Measurements from ENCODE around the gene GAB1.

Gene GAB1

DNA sequence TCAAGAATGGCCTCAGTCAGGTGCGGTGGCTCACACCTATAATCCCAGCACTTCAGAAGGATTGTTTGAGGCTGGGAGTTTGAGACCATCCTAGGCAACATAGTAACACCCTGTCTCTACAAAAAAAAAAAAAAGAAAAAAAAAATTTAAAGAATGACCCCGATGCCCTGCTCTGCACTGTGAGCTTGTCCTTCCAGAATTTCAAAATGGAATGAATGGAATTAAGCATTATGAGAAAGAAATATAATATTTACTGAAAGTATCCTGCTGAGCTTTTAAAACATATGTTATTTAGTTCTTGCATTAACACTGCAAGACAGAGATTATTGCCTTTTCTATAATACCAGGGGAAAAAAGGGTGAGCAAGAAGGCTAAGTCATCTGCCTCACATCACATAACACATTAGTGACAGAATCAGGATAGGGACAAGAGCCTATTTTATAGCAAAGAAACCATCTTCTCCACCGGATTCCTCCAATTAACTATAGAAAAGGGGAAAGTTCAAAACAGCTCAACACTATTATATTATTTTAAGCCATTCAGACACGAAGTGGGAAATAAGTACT, 41.9 kb upstream of the GAB1 start:
- no peak for DNase-seq (ENCODE audit: extremely low read depth, low read depth)
- TF ChIP-seq, protein P1, sequence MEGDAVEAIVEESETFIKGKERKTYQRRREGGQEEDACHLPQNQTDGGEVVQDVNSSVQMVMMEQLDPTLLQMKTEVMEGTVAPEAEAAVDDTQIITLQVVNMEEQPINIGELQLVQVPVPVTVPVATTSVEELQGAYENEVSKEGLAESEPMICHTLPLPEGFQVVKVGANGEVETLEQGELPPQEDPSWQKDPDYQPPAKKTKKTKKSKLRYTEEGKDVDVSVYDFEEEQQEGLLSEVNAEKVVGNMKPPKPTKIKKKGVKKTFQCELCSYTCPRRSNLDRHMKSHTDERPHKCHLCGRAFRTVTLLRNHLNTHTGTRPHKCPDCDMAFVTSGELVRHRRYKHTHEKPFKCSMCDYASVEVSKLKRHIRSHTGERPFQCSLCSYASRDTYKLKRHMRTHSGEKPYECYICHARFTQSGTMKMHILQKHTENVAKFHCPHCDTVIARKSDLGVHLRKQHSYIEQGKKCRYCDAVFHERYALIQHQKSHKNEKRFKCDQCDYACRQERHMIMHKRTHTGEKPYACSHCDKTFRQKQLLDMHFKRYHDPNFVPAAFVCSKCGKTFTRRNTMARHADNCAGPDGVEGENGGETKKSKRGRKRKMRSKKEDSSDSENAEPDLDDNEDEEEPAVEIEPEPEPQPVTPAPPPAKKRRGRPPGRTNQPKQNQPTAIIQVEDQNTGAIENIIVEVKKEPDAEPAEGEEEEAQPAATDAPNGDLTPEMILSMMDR (IDR thresholded peaks at IDR 0.05; ENCODE audit: low read depth, low read length) = no peak

DNA sequence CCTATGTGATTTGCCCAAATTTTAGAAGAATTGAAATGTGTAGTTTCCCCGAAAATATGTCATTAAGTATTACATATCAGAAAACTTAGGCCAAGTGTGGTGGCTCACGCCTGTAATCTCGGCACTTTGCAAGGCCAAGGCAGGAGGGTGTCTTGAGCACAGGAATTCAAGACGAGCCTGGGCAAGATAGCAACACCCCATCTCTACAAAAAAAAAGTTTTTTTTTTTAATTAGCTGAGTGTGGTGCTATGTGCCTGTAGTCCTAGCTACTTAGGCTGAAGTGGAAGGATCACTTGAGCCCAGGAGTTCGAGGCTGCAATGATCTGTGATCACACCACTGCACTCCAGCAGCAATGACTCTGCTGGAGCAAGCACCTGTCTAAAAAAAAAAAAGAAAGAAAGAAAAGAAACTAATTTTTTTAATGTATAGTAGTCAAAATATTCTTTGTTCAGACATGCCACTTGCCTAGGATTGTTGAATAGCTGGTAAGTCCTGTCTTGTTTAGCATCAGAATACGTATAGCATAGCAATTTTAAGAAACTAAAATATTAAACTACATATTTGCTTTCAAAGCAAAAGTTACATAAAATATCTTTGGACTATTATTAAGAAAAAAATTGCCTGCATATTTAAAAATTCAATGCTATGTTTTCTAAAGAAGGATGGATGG, 40.1 kb upstream of the GAB1 start:
- no peak for DNase-seq (ENCODE audit: extremely low read depth, low read depth)

DNA sequence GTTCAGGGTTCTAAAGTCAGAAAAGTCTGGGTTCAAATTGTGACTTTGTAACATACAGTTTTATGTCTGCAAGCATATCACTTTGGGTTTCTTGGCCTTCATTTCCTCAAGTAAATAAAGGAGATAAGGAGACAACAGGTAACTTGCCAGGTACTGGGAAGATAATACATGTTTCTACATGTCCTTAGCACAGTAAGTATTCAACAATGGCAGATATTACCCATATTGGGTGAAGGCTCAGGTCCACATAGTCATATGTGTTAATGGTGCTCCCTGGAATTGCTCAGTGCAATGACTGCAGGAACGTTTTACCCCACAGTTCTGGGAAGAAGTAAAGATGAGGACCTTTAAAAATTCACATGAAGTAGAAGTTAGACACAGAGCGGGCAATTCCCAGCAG, 35.8 kb upstream of the GAB1 start:
- TF ChIP-seq, protein P1 (IDR thresholded peaks at IDR 0.05; ENCODE audit: low read depth, low read length) = no peak
- no peak for DNase-seq (ENCODE audit: extremely low read depth, low read depth)

More for the DNA sequence above, 40.1 kb upstream of the GAB1 start:
- TF ChIP-seq, protein P1 (IDR thresholded peaks at IDR 0.05; ENCODE audit: low read depth, low read length) = no peak

DNA sequence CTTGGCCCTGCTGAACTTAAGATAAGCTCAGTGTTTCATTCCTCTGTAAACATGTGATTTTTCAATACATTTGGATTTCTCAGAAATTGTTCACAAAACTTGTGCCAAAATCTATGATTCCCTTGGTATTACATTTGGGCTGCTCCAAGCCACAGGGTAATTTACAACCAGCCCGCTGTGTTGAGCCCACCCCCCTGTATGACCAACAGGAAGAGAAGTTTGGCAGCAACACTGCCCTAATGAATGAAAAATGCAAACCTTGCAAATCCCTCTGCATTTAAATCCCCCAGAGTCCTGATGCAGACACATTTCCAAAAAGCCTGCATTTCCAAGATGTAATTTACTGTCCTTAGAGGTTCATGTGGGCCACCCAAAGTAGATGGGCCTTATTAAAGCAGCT, 34.1 kb upstream of the GAB1 start:
- DNase-seq (ENCODE audit: extremely low read depth, low read depth) = no peak
- TF ChIP-seq, protein P1 (IDR thresholded peaks at IDR 0.05; ENCODE audit: low read depth, low read length) = no peak

DNA sequence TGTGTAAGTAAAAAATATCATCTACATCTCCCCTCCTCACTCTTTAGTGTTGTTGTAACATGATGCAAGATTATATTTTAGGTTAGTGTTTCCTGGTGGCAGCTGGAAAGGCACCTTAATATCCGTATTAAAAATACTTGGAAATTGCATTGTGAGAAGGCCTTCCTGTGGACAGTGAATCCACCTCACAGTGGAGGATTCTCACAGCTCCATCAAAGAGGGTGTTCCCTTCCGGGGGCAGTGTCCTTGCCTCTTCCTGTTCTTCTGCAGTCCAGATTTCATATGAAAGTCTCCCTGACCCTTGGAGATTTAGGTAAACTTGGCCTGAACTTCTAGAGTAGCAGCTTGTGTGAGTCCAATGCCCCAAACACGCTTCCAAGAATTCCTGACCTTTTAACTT, 29.9 kb upstream of the GAB1 start:
- TF ChIP-seq, protein P1 (IDR thresholded peaks at IDR 0.05; ENCODE audit: low read depth, low read length) = no peak
- DNase-seq (ENCODE audit: extremely low read depth, low read depth) = no peak

DNA sequence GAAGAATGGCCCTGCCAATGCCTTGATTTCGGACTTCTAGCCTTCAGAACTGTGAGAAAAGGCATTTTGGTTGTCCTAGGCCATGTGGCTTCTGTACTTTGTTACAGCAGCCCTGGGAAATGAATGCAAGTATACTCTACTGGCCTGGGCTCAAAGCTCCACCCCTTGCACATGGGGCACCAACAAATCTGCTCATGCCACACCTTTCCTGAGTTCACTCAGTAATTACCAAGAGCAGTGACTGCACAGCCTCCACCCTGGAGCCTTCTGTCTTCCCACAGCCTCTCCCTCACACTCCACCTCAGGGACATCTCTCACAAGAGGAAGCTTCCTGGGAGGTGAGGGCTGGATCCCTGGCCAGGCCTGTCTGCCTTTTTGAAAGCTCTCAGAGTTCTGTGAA, 29.1 kb upstream of the GAB1 start:
- DNase-seq (ENCODE audit: extremely low read depth, low read depth) = no peak
- TF ChIP-seq, protein P1 (IDR thresholded peaks at IDR 0.05; ENCODE audit: low read depth, low read length) = no peak

DNA sequence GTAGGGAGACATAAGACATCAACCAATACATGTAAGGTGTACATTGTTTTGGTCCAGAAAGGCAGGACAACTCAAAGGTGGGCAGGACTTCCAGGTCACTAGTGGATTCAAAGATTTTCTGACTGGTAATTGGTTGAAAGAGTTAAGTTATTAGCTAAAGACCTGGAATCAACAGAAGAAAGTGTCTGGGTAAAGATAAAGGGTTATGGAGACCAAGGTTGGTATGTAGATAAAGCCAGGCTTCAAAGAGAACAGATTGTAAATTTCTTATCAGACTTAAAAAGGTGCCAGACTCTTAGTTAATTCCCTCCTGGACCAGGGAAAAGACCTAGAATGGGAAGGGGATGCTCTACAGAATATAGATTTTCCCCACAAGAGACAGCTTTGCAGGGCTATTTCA, 28.3 kb upstream of the GAB1 start:
- TF ChIP-seq, protein P1 (IDR thresholded peaks at IDR 0.05; ENCODE audit: low read depth, low read length) = no peak
- DNase-seq (ENCODE audit: extremely low read depth, low read depth) = no peak

All from AG09319 (cell line).